Left lobe of liver (tissue), 2 donors: ENCODE data around the gene PLA2G2C. TPM values are rescaled to one million over a fixed set of nuclear protein-coding genes. Genes with fewer than 3 reads are reported as not detected.
"Not testable (repeated sequence)": the region's sequence is repeated elsewhere in the genome, so short reads cannot be mapped to it uniquely, and the experiment has no call there.

ENCODE experiments used
- ATAC-seq: fragments of 200-7000 bp; cut with Tn5 transposase; one replicate; pipeline ENCODE4 v1.9.1; 2020; ENCODE audit warnings: mild to moderate bottlenecking, moderate library complexity
- DNase-seq: peaks from one replicate; pipeline ENCODE4 v3.0.0-alpha.2; 2020; ENCODE audit warnings: low spot score
- total RNA-seq: library from RNA; stranded (reverse); gene quantifications from one replicate; pipeline ENCODE4 v1.2.1, GENCODE V29; 2021
- donor health status: DM: no; HTN: no; CAD: no; lungs with moderate emphysema.
- donor health status: DM: no; HTN: yes; CAD: no.

The PLA2G2C gene
- total RNA-seq, 1 donor from 2014 or later: not detected

DNA sequence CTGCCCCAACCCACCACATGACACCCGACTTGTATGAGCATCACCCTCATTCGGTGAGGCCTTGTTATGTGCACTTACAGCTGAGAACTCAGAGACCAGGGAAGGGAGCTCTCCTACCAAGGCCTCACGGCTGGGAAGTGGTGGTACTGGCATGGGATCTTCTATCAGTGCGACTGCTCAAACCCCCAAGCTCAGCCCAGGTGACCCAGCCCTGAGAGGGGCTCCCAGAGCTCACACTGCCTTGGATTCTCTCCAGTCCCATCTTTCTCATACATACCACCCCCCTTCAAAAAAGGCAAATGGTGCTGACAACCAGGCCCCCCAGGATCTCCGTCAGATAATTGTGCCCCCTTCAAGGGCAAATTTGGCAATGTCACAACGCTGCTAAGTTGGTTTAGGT lies 48.0 kb downstream of the PLA2G2C start:
- no peak for DNase-seq
- no peak for ATAC-seq

DNA sequence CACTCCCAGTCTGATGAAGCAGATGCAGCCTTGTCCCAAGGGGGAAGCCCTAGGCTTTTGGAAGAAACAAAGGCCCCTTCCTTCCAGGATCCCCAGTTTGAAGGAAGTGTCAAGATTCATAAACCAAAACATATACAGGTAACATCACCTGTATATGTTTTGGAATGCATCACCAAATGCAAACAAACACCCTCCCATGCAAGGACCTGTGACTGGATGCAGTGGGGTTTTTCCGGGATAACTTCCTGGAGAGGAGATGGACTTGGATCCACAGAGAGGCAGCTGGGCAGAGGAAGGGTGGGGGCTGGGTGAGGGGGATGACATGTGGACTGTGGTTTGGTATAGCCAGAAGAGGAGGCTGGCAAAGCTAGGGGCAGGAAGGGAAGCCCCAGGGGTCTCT lies 48.7 kb downstream of the PLA2G2C start:
- ATAC-seq (no peak), DNase-seq (no peak)

DNA sequence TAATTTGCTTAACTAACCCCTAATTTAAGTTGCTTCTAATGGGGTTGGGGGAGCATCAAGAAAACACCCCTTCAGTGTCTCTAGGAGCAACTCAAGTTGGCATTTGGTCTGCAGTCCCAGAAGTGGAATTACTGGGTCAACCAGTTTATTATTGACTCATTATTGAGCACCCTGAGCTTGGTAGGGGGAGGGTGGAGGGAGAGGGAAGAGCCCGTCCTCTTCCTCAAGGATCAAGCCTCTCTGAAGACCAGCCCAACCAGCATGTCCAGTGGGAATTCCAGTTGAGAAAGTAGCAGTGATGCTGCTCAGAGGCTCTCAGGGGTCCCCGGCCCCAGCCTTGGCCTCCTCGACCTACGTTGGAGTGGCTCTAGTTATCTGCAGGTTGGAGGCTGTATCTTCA lies 49.3 kb downstream of the PLA2G2C start:
- no peak for ATAC-seq
- no peak for DNase-seq

DNA sequence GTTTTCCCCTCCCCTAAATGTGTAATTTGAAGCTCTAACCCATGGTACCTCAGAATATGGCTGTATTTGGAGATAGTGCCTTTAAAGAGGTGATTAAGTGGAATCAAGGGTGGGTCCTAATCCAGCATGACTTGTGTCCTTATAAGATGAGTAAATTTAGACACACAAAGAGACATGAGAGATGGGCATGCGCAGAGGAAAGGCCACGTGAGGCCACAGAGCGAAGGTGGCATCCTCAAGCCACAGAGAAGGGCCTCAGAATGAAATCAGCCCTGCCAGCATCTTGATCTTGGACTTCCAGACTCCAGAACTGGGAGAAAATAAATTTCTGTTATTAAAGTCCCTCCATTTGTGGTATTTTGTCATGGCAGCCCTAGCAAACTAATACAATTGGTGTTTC lies 50.1 kb downstream of the PLA2G2C start:
- DNase-seq (no peak), ATAC-seq (no peak)

DNA sequence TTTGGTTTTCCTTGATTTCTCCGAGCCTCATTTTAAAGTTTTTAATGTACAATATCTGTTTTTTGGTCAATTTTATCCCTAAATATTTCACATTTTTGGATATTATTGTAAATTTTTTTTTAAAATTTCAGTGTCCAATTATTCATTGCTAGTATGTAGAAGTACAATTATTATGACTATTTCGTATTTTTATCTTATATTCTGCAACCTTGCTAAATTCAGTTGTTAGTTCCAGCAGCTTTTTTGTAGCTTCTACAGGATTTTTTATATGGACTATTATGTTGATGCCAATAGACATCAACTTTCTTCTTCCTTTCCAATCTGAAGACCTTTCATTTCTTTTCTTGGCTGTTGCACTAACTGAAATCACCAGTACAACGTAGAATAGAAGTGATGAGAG lies 51.3 kb downstream of the PLA2G2C start:
- ATAC-seq: no peak
- no peak for DNase-seq

DNA sequence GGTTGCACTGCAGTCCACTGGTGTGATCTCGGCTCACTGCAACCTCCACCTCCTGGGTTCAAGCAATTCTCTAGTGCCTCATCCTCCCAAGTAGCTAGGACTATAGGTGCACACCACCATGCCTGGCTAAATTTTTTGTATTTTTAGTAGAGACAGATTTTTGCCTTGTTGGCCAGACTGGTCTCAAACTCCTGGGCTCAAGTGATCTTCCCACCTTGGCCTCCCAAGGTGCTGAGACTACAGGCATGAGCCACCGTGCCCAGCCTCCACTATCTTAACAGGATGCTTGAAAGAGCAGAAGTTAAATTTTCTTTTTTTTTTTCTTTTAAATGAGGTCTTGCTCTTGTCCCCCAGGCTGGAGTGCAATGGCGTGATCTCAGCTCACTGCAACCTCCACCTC lies 55.8 kb downstream of the PLA2G2C start:
- DNase-seq, ATAC-seq: not testable (repeated sequence)

DNA sequence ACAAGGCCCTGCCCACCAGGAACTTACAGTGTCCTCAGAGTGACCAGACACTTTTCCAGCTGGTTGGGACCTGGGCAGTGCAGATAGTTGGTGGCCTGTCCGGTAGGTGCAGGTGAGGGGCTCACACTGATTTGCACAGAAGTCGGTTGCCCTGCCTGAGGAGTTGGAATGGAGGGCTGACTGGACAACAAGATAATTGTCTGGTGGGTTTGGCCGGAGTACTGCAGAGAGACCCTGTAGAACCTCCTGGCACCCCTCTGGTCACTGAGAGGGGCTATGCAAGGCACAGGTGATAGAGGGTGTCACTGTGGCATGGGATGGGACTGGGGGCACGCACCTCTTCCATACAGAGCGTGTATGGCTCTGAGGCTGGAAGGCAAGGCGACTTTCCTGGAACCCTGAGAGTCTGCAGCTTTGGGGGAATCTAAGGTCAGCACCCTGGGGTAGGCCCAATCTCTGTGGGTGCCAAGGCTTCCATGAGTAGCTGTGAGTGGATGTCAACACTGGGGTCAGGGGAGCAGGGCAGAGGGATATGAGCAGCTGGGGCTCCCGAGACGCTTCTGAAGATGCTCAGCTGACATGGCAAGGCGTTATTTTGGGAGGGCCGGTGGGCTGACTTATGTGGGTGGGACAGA lies 59.4 kb downstream of the PLA2G2C start:
- ATAC-seq (no peak), DNase-seq (no peak)

DNA sequence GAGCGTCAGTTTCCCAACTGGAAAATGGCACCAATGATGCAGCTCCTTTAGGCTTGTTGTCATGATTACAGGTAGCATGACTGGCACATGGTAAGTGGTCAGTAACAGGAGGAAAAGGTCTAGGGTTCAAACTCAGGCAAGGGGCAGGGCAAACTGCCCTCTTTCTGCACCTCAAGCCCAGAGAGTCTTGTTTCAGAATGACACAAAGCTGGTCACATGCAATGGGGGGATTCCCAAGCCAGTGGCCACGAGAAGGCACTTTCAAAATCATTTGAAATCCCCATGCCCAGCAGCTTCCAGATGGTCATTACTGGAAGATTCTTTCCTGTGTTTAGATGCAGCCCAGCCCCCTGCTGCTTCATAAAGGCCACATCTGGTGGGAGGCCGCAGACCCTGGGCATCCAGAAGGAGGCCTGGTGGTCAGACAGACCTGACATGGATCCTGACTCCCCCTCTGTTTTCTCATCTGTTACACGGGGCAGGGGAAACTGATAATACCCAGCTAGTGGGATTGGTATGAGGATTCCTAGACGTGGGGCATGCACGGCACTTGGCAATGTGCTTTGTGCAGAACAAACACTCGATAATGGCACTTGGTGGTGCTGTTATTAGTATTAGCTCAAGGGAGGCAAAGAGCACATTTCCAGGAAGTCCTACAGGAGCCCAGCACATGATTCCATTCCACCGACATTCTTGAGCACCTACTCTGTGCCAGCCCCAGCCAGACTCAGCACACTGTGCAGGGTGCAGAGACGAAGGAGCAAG lies 60.1 kb downstream of the PLA2G2C start:
- no peak for ATAC-seq
- no peak for DNase-seq

DNA sequence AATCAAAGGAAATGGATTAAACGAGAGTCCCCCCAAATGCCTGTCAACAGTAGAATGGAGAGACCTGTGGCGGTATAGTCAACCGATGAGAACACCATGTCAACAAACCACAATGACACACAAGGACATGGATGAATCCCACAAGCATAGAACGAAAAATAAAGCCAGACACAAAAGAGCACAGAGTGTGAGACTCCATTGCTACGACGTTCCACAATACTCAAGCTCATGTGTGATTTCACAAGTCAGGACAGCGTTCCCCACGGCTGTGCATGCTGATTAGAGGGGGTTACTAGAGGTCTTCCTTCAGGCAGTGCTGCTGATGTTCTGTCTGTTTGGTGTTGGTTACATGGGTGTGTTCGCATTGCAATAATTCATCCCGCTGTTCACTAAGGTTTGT lies 61.2 kb downstream of the PLA2G2C start:
- peak; percentile 26 for ATAC-seq
- no peak for DNase-seq

DNA sequence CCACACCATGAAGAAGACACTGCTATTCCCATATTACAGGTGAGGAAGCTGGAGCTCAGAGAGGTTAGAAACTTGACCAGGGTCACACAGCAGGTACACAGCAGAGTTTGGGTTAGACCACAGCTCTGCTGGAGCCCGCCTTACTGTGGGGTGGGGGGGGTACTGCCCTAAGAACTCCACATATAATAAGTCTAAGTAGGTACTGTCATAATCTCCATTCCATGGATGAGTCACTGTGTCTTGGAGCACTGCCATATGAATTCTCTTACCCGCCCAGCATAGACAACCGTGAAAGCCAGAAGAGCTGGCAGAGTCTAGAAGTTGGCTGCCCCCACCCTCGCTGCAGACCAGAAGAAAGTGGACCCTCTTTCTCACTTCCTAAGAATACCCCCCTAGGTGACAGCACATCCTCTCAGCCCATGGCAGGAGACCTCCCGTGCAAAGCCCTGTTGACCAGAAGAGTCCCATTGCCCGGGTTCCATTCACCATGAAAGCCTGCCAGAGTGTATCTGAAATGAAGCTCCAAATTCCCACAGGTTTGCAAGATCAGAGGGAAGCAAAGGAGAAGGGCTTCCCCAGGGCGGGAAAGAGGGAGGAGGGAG lies 61.8 kb downstream of the PLA2G2C start:
- ATAC-seq (peak; percentile 26), DNase-seq (no peak)

DNA sequence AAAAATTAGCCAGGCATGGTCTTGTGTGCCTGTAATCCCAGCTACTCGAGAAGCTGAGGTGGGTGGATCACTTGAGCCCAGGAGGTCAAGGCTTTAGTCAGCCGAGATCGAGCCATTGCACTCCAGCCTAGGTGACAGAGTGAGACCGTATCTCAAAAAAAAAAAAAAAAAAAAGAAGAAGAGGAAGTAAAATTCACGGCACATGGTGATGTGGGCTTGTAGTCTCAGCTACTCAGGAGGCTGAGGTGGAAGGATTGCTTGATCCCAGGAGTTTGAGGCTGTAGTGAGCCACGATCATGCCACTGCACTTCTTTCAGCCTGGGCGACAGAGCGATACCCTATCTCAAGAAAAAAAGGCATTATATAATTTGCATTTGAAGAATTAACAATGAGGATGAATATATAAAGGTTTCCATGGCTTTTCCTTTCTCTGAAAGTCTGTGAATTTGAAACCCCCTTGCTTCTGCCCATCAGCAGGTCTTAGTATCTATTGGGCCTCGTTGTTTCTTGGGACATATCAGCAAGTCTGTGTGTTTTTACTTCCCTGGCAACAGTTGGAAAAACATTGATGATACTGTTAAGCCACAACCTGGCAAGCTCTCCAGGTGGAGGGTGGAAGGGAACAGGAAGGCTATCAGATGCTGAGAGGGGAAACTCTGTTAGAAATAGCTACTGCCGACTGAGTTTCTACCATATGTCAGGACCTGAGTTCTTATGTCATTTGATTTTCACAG lies 62.4 kb downstream of the PLA2G2C start:
- ATAC-seq (no peak), DNase-seq (no peak)

DNA sequence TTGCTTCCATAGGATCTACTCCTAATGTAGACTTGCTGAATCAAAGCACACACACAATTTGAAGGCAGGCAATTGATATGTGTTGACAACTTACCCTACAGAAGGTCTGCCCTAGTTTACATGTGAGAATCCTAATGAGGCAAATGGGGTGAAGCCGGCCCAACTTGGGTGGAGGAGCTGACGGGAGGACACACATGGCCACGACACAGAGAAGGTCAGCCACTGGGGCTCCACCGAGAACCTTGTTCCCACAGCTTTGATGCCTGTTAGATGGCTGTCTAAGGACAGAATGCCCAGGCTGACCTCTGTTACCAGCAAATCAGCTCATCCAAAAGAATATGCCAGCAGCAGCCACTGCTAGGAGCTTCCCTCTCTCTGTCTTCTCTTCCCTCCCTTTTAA lies 65.5 kb downstream of the PLA2G2C start:
- DNase-seq (no peak), ATAC-seq (no peak)

DNA sequence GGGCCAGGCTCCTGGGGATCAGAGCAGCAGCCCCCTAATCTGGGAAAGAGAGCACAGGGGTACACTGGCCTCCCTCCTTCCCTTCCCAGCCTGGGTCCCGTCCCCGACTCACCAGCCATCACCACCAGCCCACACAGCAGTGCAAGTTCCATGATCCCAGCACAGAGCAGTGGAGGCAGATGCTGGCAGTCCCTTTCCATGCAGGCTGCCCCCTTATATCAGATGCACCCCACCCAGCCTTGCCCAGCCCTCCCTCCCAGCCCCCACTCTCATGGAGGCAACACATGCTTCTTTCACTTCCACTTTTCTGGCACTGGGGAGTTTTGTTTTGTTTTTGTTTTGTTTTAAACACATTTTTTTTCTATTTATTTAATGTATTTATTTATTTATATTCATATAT lies 67.0 kb downstream of the PLA2G2C start, which contains the start of gene PLA2G2D:
TSS of gene PLA2G2D (minus strand) at position 190 of the 400 bp plus-strand sequence. CDS start at position 152, 38 bp downstream.
- no peak for DNase-seq

DNA sequence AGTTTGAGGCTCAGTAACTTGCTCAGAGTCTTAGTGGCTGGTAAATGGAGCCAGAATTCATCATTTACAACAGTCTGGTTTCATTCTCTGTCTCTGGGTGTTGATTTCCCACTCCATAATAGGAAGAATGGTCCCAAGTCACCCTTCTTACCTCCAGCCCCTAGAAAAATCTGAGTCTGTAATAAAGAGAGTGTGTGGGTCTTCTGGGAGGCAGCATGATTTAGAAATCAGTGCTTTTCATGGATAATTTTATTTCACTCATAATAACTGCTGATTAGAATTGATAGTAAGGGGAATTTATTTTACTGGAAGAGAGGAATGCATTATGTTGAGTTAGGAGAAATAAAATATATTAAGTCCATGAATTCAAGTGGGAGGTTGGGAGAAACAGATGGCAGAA lies 69.1 kb downstream of the PLA2G2C start:
- DNase-seq: no peak
- no peak for ATAC-seq

More for the DNA sequence above, 67.0 kb downstream of the PLA2G2C start, which contains the start of gene PLA2G2D:
- no peak for ATAC-seq

DNA sequence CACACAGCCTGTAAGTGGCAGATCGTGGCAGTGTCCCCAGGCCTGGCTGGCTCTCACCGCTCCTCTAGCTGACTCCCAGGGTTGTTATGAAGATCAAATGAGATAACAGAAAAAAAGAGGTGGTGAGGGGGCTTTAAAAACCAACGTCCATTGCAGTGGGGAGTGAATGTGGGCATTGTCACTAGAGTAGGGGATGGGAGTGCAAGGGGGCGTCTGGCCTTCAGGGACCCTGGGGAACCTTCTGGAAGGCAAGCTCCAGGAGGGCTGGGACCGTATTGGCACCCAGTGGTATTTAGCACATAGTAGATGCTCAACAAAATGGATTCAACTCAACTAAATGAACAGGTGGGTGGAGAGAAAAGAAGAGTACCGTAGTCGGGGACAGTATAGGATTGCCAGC lies 70.4 kb downstream of the PLA2G2C start:
- DNase-seq: no peak

DNA sequence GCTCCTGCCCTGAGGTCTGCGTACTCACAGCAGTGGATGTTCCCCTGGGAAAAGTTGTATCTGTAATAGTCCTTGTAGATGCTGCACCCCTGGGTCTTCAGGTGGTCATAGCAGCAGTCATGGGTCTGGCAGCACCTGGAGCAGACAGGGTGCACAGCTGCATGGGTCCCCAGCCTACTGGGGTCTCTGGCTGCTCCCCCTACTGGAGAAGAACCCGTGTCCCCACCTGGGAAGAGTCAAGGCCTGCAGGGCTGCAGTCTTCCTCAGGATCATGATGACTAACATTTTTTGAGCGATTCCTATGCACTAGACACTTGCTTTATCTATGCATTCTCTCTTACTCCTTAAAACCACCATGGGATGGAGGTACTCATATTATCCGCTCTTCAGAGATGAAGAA lies 70.8 kb downstream of the PLA2G2C start:
- ATAC-seq: no peak
- no peak for DNase-seq

More for the DNA sequence above, 70.4 kb downstream of the PLA2G2C start:
- no peak for ATAC-seq

DNA sequence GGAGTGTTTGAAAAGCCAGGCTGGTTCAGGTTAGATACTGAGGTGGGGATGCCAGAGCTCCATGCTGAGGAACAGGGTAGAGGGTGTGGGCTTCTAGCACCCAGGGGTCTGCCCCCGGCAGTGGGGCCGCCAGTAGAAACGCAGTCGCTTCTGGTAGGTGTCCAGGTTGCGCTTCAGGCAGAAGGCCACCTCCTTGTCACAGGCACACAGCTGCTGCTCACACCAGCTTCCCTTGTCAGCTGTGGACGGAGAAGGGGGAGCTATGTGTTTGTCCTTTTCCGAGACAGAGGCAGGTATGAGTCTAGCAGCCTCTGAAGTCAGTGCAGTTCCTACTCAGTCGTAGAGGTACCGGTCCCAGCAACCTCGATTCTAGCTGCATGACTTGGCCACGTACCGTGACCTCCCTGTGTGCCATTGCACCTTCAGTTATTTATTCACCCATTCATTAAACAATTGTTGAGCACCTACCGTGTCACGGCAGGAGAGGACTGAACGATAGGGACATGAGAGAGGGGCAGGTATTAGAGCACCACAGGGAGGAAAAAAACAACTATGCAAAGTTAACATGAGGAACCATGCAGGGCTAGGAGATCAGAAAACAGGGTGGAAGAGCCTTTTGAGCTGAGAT lies 72.2 kb downstream of the PLA2G2C start:
- no peak for DNase-seq
- ATAC-seq: no peak
